ENCODE data around the gene IL36B. TPM values are rescaled to one million over a fixed set of nuclear protein-coding genes. Genes with fewer than 3 reads are reported as not detected.
A peak's percentile ranks its signal among the peaks of the same experiment; 100 is the strongest.

Gene IL36B
- total and polyA plus RNA-seq, 2 experiments from 2014 or later = not detected

GRCh38 chr2:113085542-113085941, 32.9 kb upstream of the IL36B start:
- Histone ChIP-seq H3K9me3 (ENCODE audit: low read depth) (no peaks in the 10 kb centered on the region), H3K27ac (no peak overlapping the region), H3K4me3 (no peak overlapping the region), H3K27me3 (no peaks in the 10 kb centered on the region), H3K36me3 (no peaks in the 10 kb centered on the region), H3K4me1 (ENCODE audit: low read depth) (no peaks in the 10 kb centered on the region)
- TF ChIP-seq, protein P1, sequence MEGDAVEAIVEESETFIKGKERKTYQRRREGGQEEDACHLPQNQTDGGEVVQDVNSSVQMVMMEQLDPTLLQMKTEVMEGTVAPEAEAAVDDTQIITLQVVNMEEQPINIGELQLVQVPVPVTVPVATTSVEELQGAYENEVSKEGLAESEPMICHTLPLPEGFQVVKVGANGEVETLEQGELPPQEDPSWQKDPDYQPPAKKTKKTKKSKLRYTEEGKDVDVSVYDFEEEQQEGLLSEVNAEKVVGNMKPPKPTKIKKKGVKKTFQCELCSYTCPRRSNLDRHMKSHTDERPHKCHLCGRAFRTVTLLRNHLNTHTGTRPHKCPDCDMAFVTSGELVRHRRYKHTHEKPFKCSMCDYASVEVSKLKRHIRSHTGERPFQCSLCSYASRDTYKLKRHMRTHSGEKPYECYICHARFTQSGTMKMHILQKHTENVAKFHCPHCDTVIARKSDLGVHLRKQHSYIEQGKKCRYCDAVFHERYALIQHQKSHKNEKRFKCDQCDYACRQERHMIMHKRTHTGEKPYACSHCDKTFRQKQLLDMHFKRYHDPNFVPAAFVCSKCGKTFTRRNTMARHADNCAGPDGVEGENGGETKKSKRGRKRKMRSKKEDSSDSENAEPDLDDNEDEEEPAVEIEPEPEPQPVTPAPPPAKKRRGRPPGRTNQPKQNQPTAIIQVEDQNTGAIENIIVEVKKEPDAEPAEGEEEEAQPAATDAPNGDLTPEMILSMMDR (IDR thresholded peaks at IDR 0.05; ENCODE audit: low read depth, low read length) = no peak
- no peak for DNase-seq (ENCODE audit: low read depth in 1 of 2, low spot score in 1 of 2)

GRCh38 chr2:113084249-113085000, 31.8 kb upstream of the IL36B start:
- TF ChIP-seq, protein P1 (IDR thresholded peaks at IDR 0.05; ENCODE audit: low read depth, low read length) = peak; percentile 52
- Histone ChIP-seq H3K36me3 (no peaks in the 10 kb centered on the region), H3K27ac (no peak overlapping the region), H3K4me1 (ENCODE audit: low read depth) (no peaks in the 10 kb centered on the region), H3K27me3 (no peaks in the 10 kb centered on the region), H3K4me3 (no peak overlapping the region), H3K9me3 (ENCODE audit: low read depth) (no peaks in the 10 kb centered on the region)
- DNase-seq (ENCODE audit: low read depth in 1 of 2, low spot score in 1 of 2) = peak in 1 of 2 donors; percentile 28

GRCh38 chr2:113083296-113083695, 30.6 kb upstream of the IL36B start:
- TF ChIP-seq, protein P1 (IDR thresholded peaks at IDR 0.05; ENCODE audit: low read depth, low read length) = no peak
- peaks cover 3% of the 10 kb centered on the region for H3K27me3 ChIP-seq
- H3K36me3 ChIP-seq = no peaks in the 10 kb centered on the region
- no peak overlapping the region for H3K4me3 ChIP-seq
- H3K9me3 ChIP-seq (ENCODE audit: low read depth) = no peaks in the 10 kb centered on the region
- no peak overlapping the region for H3K27ac ChIP-seq
- no peaks in the 10 kb centered on the region for H3K4me1 ChIP-seq (ENCODE audit: low read depth)
- DNase-seq (ENCODE audit: low read depth in 1 of 2, low spot score in 1 of 2) = no peak

GRCh38 chr2:113081488-113082210, 29.0 kb upstream of the IL36B start:
- Histone ChIP-seq H3K4me1 (ENCODE audit: low read depth) (no peaks in the 10 kb centered on the region), H3K27me3 (peaks cover 3% of the 10 kb centered on the region), H3K9me3 (ENCODE audit: low read depth) (no peaks in the 10 kb centered on the region), H3K27ac (no peak overlapping the region), H3K4me3 (no peak overlapping the region), H3K36me3 (no peaks in the 10 kb centered on the region)
- TF ChIP-seq, protein P1 (IDR thresholded peaks at IDR 0.05; ENCODE audit: low read depth, low read length) = no peak
- DNase-seq (ENCODE audit: low read depth in 1 of 2, low spot score in 1 of 2) = no peak

DNA sequence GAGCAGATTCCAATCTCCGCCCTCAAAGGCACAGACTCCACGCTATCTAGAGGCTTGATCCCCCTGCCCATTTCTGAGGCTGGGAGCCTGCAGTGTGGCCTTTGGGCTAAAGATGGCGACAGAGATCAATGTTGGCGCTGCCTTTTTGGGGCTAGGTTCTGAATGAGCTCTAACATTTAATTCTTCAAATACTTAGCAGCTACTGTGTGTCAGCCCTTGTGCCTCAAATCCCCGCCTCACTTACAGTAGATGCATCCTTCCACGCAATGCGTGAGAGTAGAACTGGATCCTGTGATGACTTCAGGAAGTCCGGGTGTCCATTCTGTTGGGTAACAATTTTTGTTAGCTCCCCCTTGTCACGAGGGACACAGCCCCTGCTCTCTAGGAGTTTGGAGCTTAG, 27.5 kb upstream of the IL36B start:
- Histone ChIP-seq H3K27ac (no peak overlapping the region), H3K4me3 (no peak overlapping the region), H3K4me1 (ENCODE audit: low read depth) (no peaks in the 10 kb centered on the region), H3K27me3 (peaks cover 3% of the 10 kb centered on the region), H3K9me3 (ENCODE audit: low read depth) (no peaks in the 10 kb centered on the region), H3K36me3 (no peaks in the 10 kb centered on the region)
- peak; percentile 39 to 54 for DNase-seq (ENCODE audit: low read depth in 1 of 2, low spot score in 1 of 2)
- TF ChIP-seq, protein P1 (IDR thresholded peaks at IDR 0.05; ENCODE audit: low read depth, low read length) = peak; percentile 88
